Measurements from ENCODE around the gene ASIC4. TPM values are rescaled to one million over a fixed set of nuclear protein-coding genes. Genes with fewer than 3 reads are reported as not detected.

ASIC4 gene
- total RNA-seq, 1 donor from 2014 or later: not detected

DNA sequence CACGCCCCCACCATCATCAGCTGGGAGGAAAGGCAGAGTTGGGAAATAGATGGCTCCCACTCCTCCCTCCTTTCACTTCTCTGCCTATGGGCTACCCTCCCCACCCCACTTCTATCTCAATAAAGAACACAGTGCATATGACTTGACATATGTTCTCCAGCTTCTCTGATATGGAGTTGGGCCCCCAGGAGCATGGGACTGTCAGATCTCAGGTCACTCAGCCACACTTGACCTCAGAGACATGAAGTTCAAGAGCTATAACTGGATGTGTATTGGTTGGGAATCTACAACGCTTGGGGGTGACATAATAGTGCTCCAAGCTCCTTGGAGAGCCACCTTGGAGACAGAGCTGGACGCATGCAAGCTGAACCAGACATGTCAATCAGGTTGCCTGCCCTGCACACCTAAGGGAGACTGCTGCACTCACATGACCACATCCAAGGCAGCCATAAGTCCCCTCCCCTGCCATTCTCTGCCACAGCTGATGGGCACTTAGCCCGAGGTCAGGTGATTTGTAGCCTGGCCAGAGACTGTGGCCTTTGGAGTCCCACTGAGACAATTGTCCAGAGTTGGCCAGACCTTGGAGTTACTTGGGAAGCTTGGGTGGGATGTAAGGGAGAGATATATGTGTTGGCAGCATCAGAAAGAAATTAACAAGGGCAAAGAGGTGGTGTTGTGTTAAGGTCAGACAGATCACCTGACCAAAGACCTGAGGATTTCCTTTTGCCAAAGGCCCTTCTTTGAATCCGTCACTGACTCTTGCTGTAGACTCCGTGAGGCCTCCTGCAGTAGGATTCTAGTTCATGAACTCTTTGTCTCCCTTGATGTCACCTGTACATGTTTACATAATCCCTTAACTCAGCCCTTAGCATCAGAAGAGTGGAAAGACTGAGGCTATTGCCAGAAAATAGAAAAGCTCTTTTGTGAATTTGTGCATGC is 61.6 kb downstream of the ASIC4 start:
- Histone ChIP-seq H3K36me3 (no peaks in the 10 kb centered on the region), H3K9me3 (no peaks in the 10 kb centered on the region), H3K27me3 (no peaks in the 10 kb centered on the region), H3K27ac (no peak overlapping the region), H3K4me3 (no peak overlapping the region), H3K4me1 (peaks cover 7% of the 10 kb centered on the region)
- intact Hi-C loops (cut with DNase I): no loop called here
- no peak for DNase-seq (ENCODE audit: extremely low spot score in 2 of 2)
- no peak for TF ChIP-seq CTCF (IDR thresholded peaks at IDR 0.05)
- no peak for TF ChIP-seq POLR2AphosphoS5 (IDR thresholded peaks at IDR 0.05; ENCODE audit: insufficient read depth in 1 of 2, low read depth in 1 of 2)
- no peak for TF ChIP-seq POLR2A (IDR thresholded peaks at IDR 0.05)

DNA sequence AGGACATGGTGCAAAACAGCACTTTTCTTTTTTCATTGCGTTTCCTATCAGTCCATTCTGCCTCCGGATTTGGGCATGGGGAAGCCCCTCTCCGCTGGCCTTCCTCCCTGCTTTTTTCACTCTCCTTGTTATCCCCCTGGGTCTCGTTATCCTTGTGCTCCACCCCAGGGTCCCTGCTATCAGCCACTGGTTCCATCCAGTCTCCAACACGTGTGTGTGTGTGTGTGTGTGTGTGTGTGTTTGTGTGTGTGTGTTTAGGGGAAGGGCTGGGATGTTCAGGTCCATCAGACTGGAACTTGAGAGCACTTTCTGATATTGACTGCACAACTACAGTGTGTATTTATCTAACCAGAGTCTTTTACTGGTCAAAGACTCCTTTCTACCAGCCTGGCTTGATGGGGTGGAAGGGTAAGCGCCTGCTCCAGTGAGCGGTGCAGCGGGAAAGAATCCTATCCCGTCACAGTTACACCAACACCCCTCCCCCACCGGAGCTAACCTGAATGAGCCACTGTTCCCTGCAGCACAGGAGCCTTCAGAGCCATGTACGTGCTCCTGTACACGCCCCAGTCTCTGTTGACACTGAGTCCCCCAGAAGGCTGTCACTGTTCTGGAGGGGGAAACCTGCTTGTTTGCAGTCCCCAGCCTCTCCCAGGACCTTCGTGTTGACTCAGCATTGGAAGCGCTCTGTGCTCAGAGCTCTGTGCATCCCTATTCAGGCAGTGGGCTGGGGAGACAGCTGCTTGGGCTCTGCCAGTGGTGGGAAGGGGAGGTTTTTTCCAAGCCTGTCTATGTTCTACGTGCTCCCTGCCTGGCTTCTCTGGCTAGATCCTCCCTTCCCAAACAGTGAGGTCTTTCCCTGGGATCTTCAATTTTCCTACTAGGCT is 62.5 kb downstream of the ASIC4 start:
- Histone ChIP-seq H3K4me3 (no peak overlapping the region), H3K36me3 (no peaks in the 10 kb centered on the region), H3K4me1 (peaks cover 2% of the 10 kb centered on the region), H3K27me3 (no peaks in the 10 kb centered on the region), H3K9me3 (no peaks in the 10 kb centered on the region), H3K27ac (no peak overlapping the region)
- TF ChIP-seq POLR2A (IDR thresholded peaks at IDR 0.05): no peak
- no peak for TF ChIP-seq POLR2AphosphoS5 (IDR thresholded peaks at IDR 0.05; ENCODE audit: insufficient read depth in 1 of 2, low read depth in 1 of 2)
- no peak for TF ChIP-seq CTCF (IDR thresholded peaks at IDR 0.05)
- intact Hi-C loops (cut with DNase I): no loop called here
- no peak for DNase-seq (ENCODE audit: extremely low spot score in 2 of 2)

DNA sequence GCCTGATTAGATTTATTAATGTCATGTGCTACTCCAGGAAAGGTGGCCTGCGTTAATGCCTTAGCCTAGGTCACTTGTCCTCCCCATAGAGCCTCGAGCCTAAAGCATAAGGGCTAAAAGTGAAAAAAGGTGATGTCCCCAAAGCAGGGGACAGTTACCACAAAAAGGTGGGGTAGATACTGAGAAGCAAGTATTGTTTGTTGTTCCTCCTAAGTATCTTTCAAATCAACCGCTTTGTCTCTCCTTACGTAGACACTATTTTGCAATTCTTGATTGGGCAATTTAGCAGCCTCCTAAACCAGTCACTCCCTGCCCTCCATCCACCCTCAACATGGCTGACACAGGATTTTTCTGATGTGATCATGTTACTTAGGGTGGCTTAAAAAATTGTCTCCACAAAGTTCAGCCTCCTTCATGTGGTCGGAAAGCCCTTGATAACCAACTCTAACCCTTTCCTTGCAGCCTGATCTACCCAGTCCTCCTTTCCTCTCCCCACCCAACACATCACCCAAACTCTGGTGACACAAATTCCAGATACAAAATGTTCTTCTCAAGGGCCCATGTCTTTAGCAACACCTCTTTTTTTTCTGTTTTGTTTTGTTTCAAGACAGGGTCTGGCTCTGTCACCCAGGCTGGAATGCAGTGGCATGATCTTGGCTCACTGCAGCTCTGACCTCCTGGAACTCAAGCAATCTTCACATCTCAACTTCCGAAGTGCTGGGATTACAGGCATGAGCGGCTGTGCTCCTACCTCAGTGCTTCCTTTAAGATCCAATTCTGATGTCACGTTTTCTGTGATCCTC is 64.7 kb downstream of the ASIC4 start:
- TF ChIP-seq POLR2AphosphoS5 (IDR thresholded peaks at IDR 0.05; ENCODE audit: insufficient read depth in 1 of 2, low read depth in 1 of 2) (no peak), CTCF (IDR thresholded peaks at IDR 0.05) (no peak), POLR2A (IDR thresholded peaks at IDR 0.05) (no peak)
- H3K27me3 ChIP-seq: no peaks in the 10 kb centered on the region
- H3K9me3 ChIP-seq: no peaks in the 10 kb centered on the region
- H3K4me1 ChIP-seq: no peaks in the 10 kb centered on the region
- H3K36me3 ChIP-seq: no peaks in the 10 kb centered on the region
- H3K27ac ChIP-seq: no peak overlapping the region
- intact Hi-C loops (cut with DNase I): no loop called here
- no peak for DNase-seq (ENCODE audit: extremely low spot score in 2 of 2)
- no peak overlapping the region for H3K4me3 ChIP-seq

DNA sequence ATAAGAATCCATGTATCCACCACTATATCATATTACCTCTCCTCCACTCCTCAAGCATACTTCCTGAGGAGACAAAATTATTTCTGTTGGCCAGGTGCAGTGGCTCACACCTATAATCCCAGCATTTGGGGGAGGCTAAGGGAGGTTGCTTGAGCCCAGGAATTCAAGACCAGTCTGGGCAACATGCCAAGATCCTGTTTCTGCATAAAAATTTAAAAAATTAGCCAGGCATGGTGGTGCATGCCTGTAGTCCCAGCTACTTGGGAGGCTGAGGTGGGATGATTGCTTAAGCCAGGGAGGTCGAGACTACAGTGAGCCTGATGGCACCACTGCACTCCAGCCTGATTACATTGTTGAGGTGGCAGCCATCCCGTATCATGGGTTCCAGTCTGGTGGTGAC is 67.1 kb downstream of the ASIC4 start:
- H3K9me3 ChIP-seq: no peaks in the 10 kb centered on the region
- H3K4me1 ChIP-seq: no peaks in the 10 kb centered on the region
- H3K27ac ChIP-seq: no peak overlapping the region
- H3K36me3 ChIP-seq: no peaks in the 10 kb centered on the region
- TF ChIP-seq POLR2AphosphoS5 (IDR thresholded peaks at IDR 0.05; ENCODE audit: insufficient read depth in 1 of 2, low read depth in 1 of 2): no peak
- no peak for TF ChIP-seq POLR2A (IDR thresholded peaks at IDR 0.05)
- TF ChIP-seq CTCF (IDR thresholded peaks at IDR 0.05): no peak
- DNase-seq (ENCODE audit: extremely low spot score in 2 of 2): no peak
- no peak overlapping the region for H3K4me3 ChIP-seq
- intact Hi-C loops (cut with DNase I): no loop called here
- no peaks in the 10 kb centered on the region for H3K27me3 ChIP-seq

Small RNA genes lying within 50 kb of the gene (microRNA-seq; reads per million reads assigned to microRNA genes)
- not detected for gene MIR3132 (ENCODE audit: borderline number of aligned reads, borderline replicate concordance)

Small RNA genes lying within 50 kb of the gene (small RNA-seq; reads per million reads assigned to genes)
- not detected for gene MIR3132

Other genes starting within 250 kb of the ASIC4 start
- gene DNAJB2, start 235.1 kb upstream of the ASIC4 start, total RNA-seq: 92.8 TPM
- 7.6 TPM for gene PTPRN, start 205.1 kb upstream of the ASIC4 start, total RNA-seq
- not detected for gene RESP18, start 181.7 kb upstream of the ASIC4 start, total RNA-seq
- gene DNPEP, start 126.6 kb upstream of the ASIC4 start, total RNA-seq: 62.9 TPM
- gene DES, start 96.1 kb upstream of the ASIC4 start, total RNA-seq: 883 TPM
- 28.2 TPM for gene SPEG, start 79.6 kb upstream of the ASIC4 start, total RNA-seq
- gene GMPPA, start 15.6 kb upstream of the ASIC4 start, total RNA-seq: 35.4 TPM
- gene CHPF, start 29.3 kb downstream of the ASIC4 start, total RNA-seq: 41.5 TPM
- gene TMEM198, start 29.5 kb downstream of the ASIC4 start, total RNA-seq: 1.5 TPM
- 53.0 TPM for gene OBSL1, start 57.1 kb downstream of the ASIC4 start, total RNA-seq
- 0.74 TPM for gene INHA, start 57.8 kb downstream of the ASIC4 start, total RNA-seq
- 11.3 TPM for gene STK11IP, start 83.4 kb downstream of the ASIC4 start, total RNA-seq
- 13.5 TPM for gene SLC4A3, start 113.1 kb downstream of the ASIC4 start, total RNA-seq